HG02588 (cell line): ENCODE data around the gene RSRC1.
"Not testable (repeated sequence)": the region's sequence is repeated elsewhere in the genome, so short reads cannot be mapped to it uniquely, and the experiment has no call there.

ENCODE experiments used
- ATAC-seq: cut with Tn5 transposase; IDR thresholded peaks from one replicate; pipeline ENCODE4 v1.9.1; 2021; ENCODE audit warnings: mild to moderate bottlenecking, moderate library complexity; ENCODE audit not compliant: unreplicated experiment

RSRC1 gene

GRCh38 chr3:158100681-158101080 lies 9.2 kb upstream of the RSRC1 start:
- no peak for ATAC-seq

GRCh38 chr3:158101335-158102241 lies 8.3 kb upstream of the RSRC1 start:
- ATAC-seq = no peak

- ATAC-seq = no peak
Measured at GRCh38 chr3:158102242-158103080, 7.4 kb upstream of the RSRC1 start.

- ATAC-seq = peak; percentile 38
Measured at GRCh38 chr3:158103081-158103886, 6.6 kb upstream of the RSRC1 start.

- no peak for ATAC-seq
Measured at GRCh38 chr3:158103887-158104327, 6.0 kb upstream of the RSRC1 start.

- ATAC-seq = no peak
Measured at GRCh38 chr3:158104431-158104921, 5.4 kb upstream of the RSRC1 start.

- ATAC-seq = no peak
Measured at GRCh38 chr3:158105119-158105709, 4.7 kb upstream of the RSRC1 start.

GRCh38 chr3:158105710-158106253 lies 4.1 kb upstream of the RSRC1 start:
- ATAC-seq = no peak

GRCh38 chr3:158106766-158107471 lies 3.0 kb upstream of the RSRC1 start:
- no peak for ATAC-seq

GRCh38 chr3:158107605-158108444 lies 2.1 kb upstream of the RSRC1 start:
- ATAC-seq = no peak

- no peak for ATAC-seq
Measured at GRCh38 chr3:158108445-158108985, 1.4 kb upstream of the RSRC1 start.

- ATAC-seq = no peak
Measured at GRCh38 chr3:158109295-158109803, 540 bp upstream of the RSRC1 start.

GRCh38 chr3:158110658-158111018 lies 749 bp downstream of the RSRC1 start:
- no peak for ATAC-seq

GRCh38 chr3:158111861-158112260 lies 2.0 kb downstream of the RSRC1 start:
- no peak for ATAC-seq

GRCh38 chr3:158113595-158113994 lies 3.7 kb downstream of the RSRC1 start:
- ATAC-seq = not testable (repeated sequence)

GRCh38 chr3:158120330-158120729 lies 10.4 kb downstream of the RSRC1 start:
- no peak for ATAC-seq

- ATAC-seq = peak; percentile 72
Measured at GRCh38 chr3:158121295-158121694, 11.4 kb downstream of the RSRC1 start.

GRCh38 chr3:158122721-158123120 lies 12.8 kb downstream of the RSRC1 start:
- ATAC-seq = not testable (repeated sequence)
